Activated B cell treated with CpG ODN at 0.5 μM for 24 hours (primary cell): Measurements from ENCODE around the gene SESN2. TPM values are rescaled to one million over a fixed set of nuclear protein-coding genes. Genes with fewer than 3 reads are reported as not detected.

Experiments used
- ATAC-seq: fragments of 200-7000 bp; cut with Tn5 transposase; one replicate; pipeline ENCODE4 v1.10.0; 2021; ENCODE audit warnings: low read depth, mild to moderate bottlenecking, moderate library complexity
- CTCF ChIA-PET: fragments of 350-600 bp; sonication (Branson Sonifier 250); formaldehyde crosslinking; loops from one replicate; lab custom pipeline; 2021; ENCODE audit warnings: antibody characterized with exemption; lab: Charles Lee
- POLR2A ChIA-PET: fragments of 350-600 bp; sonication (Branson Sonifier 250); formaldehyde crosslinking; loops from one replicate; lab custom pipeline; 2021; ENCODE audit warnings: antibody characterized with exemption; lab: Charles Lee
- DNase-seq: peaks from one replicate; pipeline ENCODE4 v3.0.0; 2022
- H3K27ac Mint-ChIP-seq: one replicate; pipeline ENCODE4 v1.8.0; 2020; ENCODE audit warnings: mixed read lengths
- H3K27me3 Mint-ChIP-seq: one replicate; pipeline ENCODE4 v1.8.0; 2021; ENCODE audit warnings: mixed read lengths
- H3K36me3 Mint-ChIP-seq: one replicate; pipeline ENCODE4 v1.8.0; 2021; ENCODE audit warnings: low read depth, mixed read lengths
- H3K4me1 Mint-ChIP-seq: one replicate; pipeline ENCODE4 v1.8.0; 2021; ENCODE audit warnings: mixed read lengths
- H3K4me3 Mint-ChIP-seq: one replicate; pipeline ENCODE4 v1.8.0; 2020; ENCODE audit warnings: mild to moderate bottlenecking, mixed read lengths
- H3K9me3 Mint-ChIP-seq: one replicate; pipeline ENCODE4 v1.8.0; 2020; ENCODE audit warnings: mixed read lengths
- CTCF ChIP-seq: fragments of 200-600 bp; IDR thresholded peaks from one replicate; pipeline ENCODE4 v1.8.0; 2022; ENCODE audit warnings: antibody characterized with exemption, mild to moderate bottlenecking
- intact Hi-C: fragments of 100-400 bp; cut with micrococcal nuclease; formaldehyde crosslinking; loops from one replicate; pipeline ENCODE4 v1.15.1; 2024
- total RNA-seq: library from RNA; stranded (reverse); gene quantifications from 2 replicates; pipeline ENCODE4 v1.2.3, GENCODE V29; 2022

Gene SESN2
- total RNA-seq, 1 donor from 2014 or later = 19.8 TPM

GRCh38 chr1:28244549-28245251 lies 14.6 kb upstream of the SESN2 start:
- ChIA-PET CTCF (interaction anchor here (0.7 kb wide), 1 partner anchor 12 kb away, joined by 3 read pairs; no protein-coding TSS in a partner anchor), POLR2A (interaction anchor here (0.6 to 7.9 kb wide), 11 partner anchors 9 to 472 kb away, joined by 3 to 171 read pairs (median 5); partner anchors contain the start of genes ATP5IF1, DNAJC8, MED18 and RCC1)
- peaks cover 11% of the 10 kb centered on the region for H3K36me3 Mint-ChIP-seq
- H3K4me3 Mint-ChIP-seq = peak overlapping the region; percentile 80
- no peaks in the 10 kb centered on the region for H3K9me3 Mint-ChIP-seq
- intact Hi-C loops = loop anchor here (2.0 to 5.0 kb wide), 8 partner anchors 14 to 938 kb away; partner anchors contain the start of genes GMEB1, SESN2, SRSF4 and STX12
- no peak for DNase-seq
- no peak for TF ChIP-seq CTCF
- no peak for ATAC-seq
- peak overlapping the region; percentile 92 for H3K27ac Mint-ChIP-seq
- H3K27me3 Mint-ChIP-seq = no peaks in the 10 kb centered on the region
- peaks cover 62% of the 10 kb centered on the region for H3K4me1 Mint-ChIP-seq

GRCh38 chr1:28246427-28246832 lies 12.9 kb upstream of the SESN2 start:
- Mint-ChIP-seq H3K4me1 (peaks cover 65% of the 10 kb centered on the region), H3K27ac (peak overlapping the region; percentile 99), H3K4me3 (peak overlapping the region; percentile 99), H3K27me3 (no peaks in the 10 kb centered on the region), H3K36me3 (peaks cover 8% of the 10 kb centered on the region), H3K9me3 (no peaks in the 10 kb centered on the region)
- no peak for ATAC-seq
- no peak for TF ChIP-seq CTCF
- CTCF ChIA-PET = interaction anchor here (1.3 kb wide), 1 partner anchor 11 kb away, joined by 3 read pairs; the partner anchor contains the start of gene ATP5IF1
- intact Hi-C loops = loop anchor here (2.0 to 5.0 kb wide), 10 partner anchors 14 to 936 kb away; partner anchors contain the start of genes DNAJC8, GMEB1, PHACTR4 and RCC1
- POLR2A ChIA-PET = interaction anchor here (0.6 to 7.9 kb wide), 11 partner anchors 11 to 668 kb away, joined by 3 to 171 read pairs (median 6); partner anchors contain the start of genes ATP5IF1, DNAJC8, MED18 and RCC1
- no peak for DNase-seq

GRCh38 chr1:28247612-28248272 lies 11.6 kb upstream of the SESN2 start:
- H3K27me3 Mint-ChIP-seq = no peaks in the 10 kb centered on the region
- peaks cover 61% of the 10 kb centered on the region for H3K4me1 Mint-ChIP-seq
- peak overlapping the region; percentile 99 for H3K27ac Mint-ChIP-seq
- H3K4me3 Mint-ChIP-seq = peak overlapping the region; percentile 99
- intact Hi-C loops = loop anchor here (1.0 to 5.0 kb wide), 16 partner anchors 11 to 935 kb away; partner anchors contain the start of genes ATP5IF1, DNAJC8, GMEB1 and MED18
- no peaks in the 10 kb centered on the region for H3K9me3 Mint-ChIP-seq
- ATAC-seq = no peak
- TF ChIP-seq CTCF = no peak
- ChIA-PET CTCF (interaction anchor here (0.7 to 3.2 kb wide), 20 partner anchors 9 to 629 kb away, joined by 3 to 20 read pairs (median 6); partner anchors contain the start of genes ATP5IF1, MED18 and SESN2), POLR2A (interaction anchor here (0.9 to 7.9 kb wide), 12 partner anchors 8 to 401 kb away, joined by 3 to 171 read pairs (median 6); partner anchors contain the start of genes ATP5IF1, DNAJC8, EYA3 and MED18)
- H3K36me3 Mint-ChIP-seq = peaks cover 8% of the 10 kb centered on the region
- no peak for DNase-seq

- intact Hi-C loops = loop anchor here (1.0 to 5.0 kb wide), 12 partner anchors 11 to 934 kb away; partner anchors contain the start of genes GMEB1, MED18, SESN2 and SRSF4
- Mint-ChIP-seq H3K4me3 (peak overlapping the region; percentile 72), H3K27ac (peak overlapping the region; percentile 99), H3K9me3 (no peaks in the 10 kb centered on the region), H3K4me1 (peaks cover 58% of the 10 kb centered on the region), H3K27me3 (no peaks in the 10 kb centered on the region), H3K36me3 (peaks cover 5% of the 10 kb centered on the region)
- TF ChIP-seq CTCF = peak; percentile 57
- DNase-seq (peak; percentile 69), ATAC-seq (peak; percentile 23)
- CTCF ChIA-PET = interaction anchor here (0.6 to 3.2 kb wide), 27 partner anchors 10 to 628 kb away, joined by 3 to 20 read pairs (median 4); partner anchors contain the start of genes ATP5IF1, MED18 and SESN2
- POLR2A ChIA-PET = interaction anchor here (0.5 to 7.9 kb wide), 18 partner anchors 7 to 488 kb away, joined by 3 to 171 read pairs (median 5); partner anchors contain the start of genes ATP5IF1, DNAJC8, EYA3 and MED18
Measured at GRCh38 chr1:28248273-28249012, 10.9 kb upstream of the SESN2 start.
